Activated CD8-positive, alpha-beta T cell treated with anti-CD3 and anti-CD28 coated beads for 36 hours (primary cell): ENCODE measurements around the gene GREB1. TPM values are rescaled to one million over a fixed set of nuclear protein-coding genes. Genes with fewer than 3 reads are reported as not detected.

Experiments used
- ATAC-seq: fragments of 200-7000 bp; cut with Tn5 transposase; one replicate; pipeline ENCODE4 v1.10.0; 2021; ENCODE audit warnings: mild to moderate bottlenecking, moderate library complexity
- CTCF ChIA-PET: fragments of 350-600 bp; sonication (Branson Sonifier 250); formaldehyde crosslinking; loops from one replicate; lab custom pipeline; 2021; ENCODE audit warnings: antibody characterized with exemption; lab: Charles Lee
- POLR2A ChIA-PET: fragments of 350-600 bp; sonication (Branson Sonifier 250); formaldehyde crosslinking; loops from one replicate; lab custom pipeline; 2021; ENCODE audit warnings: antibody characterized with exemption; lab: Charles Lee
- DNase-seq: peaks from one replicate; pipeline ENCODE4 v3.0.0-alpha.2; 2020
- H3K27ac Mint-ChIP-seq: one replicate; pipeline ENCODE4 v1.8.0; 2021; ENCODE audit warnings: mild to moderate bottlenecking, mixed read lengths
- H3K27me3 Mint-ChIP-seq: one replicate; pipeline ENCODE4 v1.8.0; 2021; ENCODE audit warnings: mixed read lengths
- H3K36me3 Mint-ChIP-seq: one replicate; pipeline ENCODE4 v1.8.0; 2021; ENCODE audit warnings: low read depth, mixed read lengths
- H3K4me1 Mint-ChIP-seq: one replicate; pipeline ENCODE4 v1.8.0; 2021; ENCODE audit warnings: low read depth, mixed read lengths
- H3K4me3 Mint-ChIP-seq: one replicate; pipeline ENCODE4 v1.8.0; 2021; ENCODE audit warnings: mild to moderate bottlenecking, moderate library complexity, mixed read lengths
- H3K9me3 Mint-ChIP-seq: one replicate; pipeline ENCODE4 v1.8.0; 2021; ENCODE audit warnings: mixed read lengths
- CTCF ChIP-seq: fragments of 200-600 bp; IDR thresholded peaks from one replicate; pipeline ENCODE4 v1.8.0; 2022; ENCODE audit warnings: antibody characterized with exemption, mild to moderate bottlenecking
- intact Hi-C: fragments of 100-400 bp; cut with micrococcal nuclease; formaldehyde crosslinking; loops from one replicate; pipeline ENCODE4 v1.10.0; 2022
- total RNA-seq, 2 experiments: library from RNA; stranded (reverse); gene quantifications; one replicate each; pipeline ENCODE4 v1.2.3, GENCODE V29; 2021

The GREB1 gene
- total RNA-seq, 2 experiments from 2014 or later, result 1.5 TPM

- intact Hi-C loops, result no loop called here
- Mint-ChIP-seq H3K27ac (no peak overlapping the region), H3K9me3 (no peaks in the 10 kb centered on the region), H3K36me3 (no peaks in the 10 kb centered on the region), H3K27me3 (no peaks in the 10 kb centered on the region), H3K4me1 (no peaks in the 10 kb centered on the region), H3K4me3 (no peak overlapping the region)
- CTCF ChIA-PET, result interaction anchor here (1.8 to 8.8 kb wide), 2 partner anchors 18 to 86 kb away, joined by 5 to 62 read pairs; no protein-coding TSS in a partner anchor
- no peak for ATAC-seq
- POLR2A ChIA-PET, result interaction anchor here (0.7 kb wide), 1 partner anchor 27 kb away, joined by 3 read pairs; no protein-coding TSS in a partner anchor
- no peak for TF ChIP-seq CTCF
- no peak for DNase-seq
Observed at GRCh38 chr2:11563784-11564666, 30.2 kb downstream of the GREB1 start.

- intact Hi-C loops, result no loop called here
- POLR2A ChIA-PET, result no interaction called here
- Mint-ChIP-seq H3K9me3 (no peaks in the 10 kb centered on the region), H3K4me3 (no peak overlapping the region), H3K27me3 (no peaks in the 10 kb centered on the region), H3K4me1 (no peaks in the 10 kb centered on the region), H3K27ac (no peak overlapping the region), H3K36me3 (no peaks in the 10 kb centered on the region)
- TF ChIP-seq CTCF, result no peak
- DNase-seq, result no peak
- CTCF ChIA-PET, result interaction anchor here (1.3 to 8.8 kb wide), 4 partner anchors 17 to 116 kb away, joined by 3 to 62 read pairs (median 4); no protein-coding TSS in a partner anchor
- ATAC-seq, result no peak
Observed at GRCh38 chr2:11564816-11565567, 31.1 kb downstream of the GREB1 start.

- no peaks in the 10 kb centered on the region for H3K9me3 Mint-ChIP-seq
- no peaks in the 10 kb centered on the region for H3K4me1 Mint-ChIP-seq
- peaks cover 2% of the 10 kb centered on the region for H3K27me3 Mint-ChIP-seq
- H3K4me3 Mint-ChIP-seq, result no peak overlapping the region
- intact Hi-C loops, result no loop called here
- ChIA-PET POLR2A (no interaction called here), CTCF (interaction anchor here (1.0 to 8.8 kb wide), 3 partner anchors 16 to 115 kb away, joined by 3 to 62 read pairs (median 4); partner anchors contain the start of gene GREB1)
- no peak overlapping the region for H3K27ac Mint-ChIP-seq
- ATAC-seq, result no peak
- no peak for DNase-seq
- H3K36me3 Mint-ChIP-seq, result no peaks in the 10 kb centered on the region
- no peak for TF ChIP-seq CTCF
Observed at GRCh38 chr2:11566383-11566782, 32.5 kb downstream of the GREB1 start.

GRCh38 chr2:11567631-11568031 lies 33.8 kb downstream of the GREB1 start:
- CTCF ChIA-PET, result interaction anchor here (8.8 kb wide), 1 partner anchor 15 kb away, joined by 62 read pairs; no protein-coding TSS in a partner anchor
- intact Hi-C loops, result no loop called here
- peaks cover 2% of the 10 kb centered on the region for H3K27me3 Mint-ChIP-seq
- H3K4me1 Mint-ChIP-seq, result no peaks in the 10 kb centered on the region
- POLR2A ChIA-PET, result no interaction called here
- ATAC-seq (no peak), DNase-seq (no peak)
- H3K9me3 Mint-ChIP-seq, result no peaks in the 10 kb centered on the region
- no peak for TF ChIP-seq CTCF
- H3K36me3 Mint-ChIP-seq, result no peaks in the 10 kb centered on the region
- H3K4me3 Mint-ChIP-seq, result no peak overlapping the region
- H3K27ac Mint-ChIP-seq, result no peak overlapping the region
